Activated CD4-positive, alpha-beta T cell treated with anti-CD3 and anti-CD28 coated beads for 48 hours (primary cell): Measurements from ENCODE around the gene EPO.
"Not testable (repeated sequence)": the region's sequence is repeated elsewhere in the genome, so short reads cannot be mapped to it uniquely, and the experiment has no call there.

Experiments
- DNase-seq: peaks from one replicate; pipeline ENCODE4 v3.0.0-alpha.2; 2020

Gene EPO

DNA sequence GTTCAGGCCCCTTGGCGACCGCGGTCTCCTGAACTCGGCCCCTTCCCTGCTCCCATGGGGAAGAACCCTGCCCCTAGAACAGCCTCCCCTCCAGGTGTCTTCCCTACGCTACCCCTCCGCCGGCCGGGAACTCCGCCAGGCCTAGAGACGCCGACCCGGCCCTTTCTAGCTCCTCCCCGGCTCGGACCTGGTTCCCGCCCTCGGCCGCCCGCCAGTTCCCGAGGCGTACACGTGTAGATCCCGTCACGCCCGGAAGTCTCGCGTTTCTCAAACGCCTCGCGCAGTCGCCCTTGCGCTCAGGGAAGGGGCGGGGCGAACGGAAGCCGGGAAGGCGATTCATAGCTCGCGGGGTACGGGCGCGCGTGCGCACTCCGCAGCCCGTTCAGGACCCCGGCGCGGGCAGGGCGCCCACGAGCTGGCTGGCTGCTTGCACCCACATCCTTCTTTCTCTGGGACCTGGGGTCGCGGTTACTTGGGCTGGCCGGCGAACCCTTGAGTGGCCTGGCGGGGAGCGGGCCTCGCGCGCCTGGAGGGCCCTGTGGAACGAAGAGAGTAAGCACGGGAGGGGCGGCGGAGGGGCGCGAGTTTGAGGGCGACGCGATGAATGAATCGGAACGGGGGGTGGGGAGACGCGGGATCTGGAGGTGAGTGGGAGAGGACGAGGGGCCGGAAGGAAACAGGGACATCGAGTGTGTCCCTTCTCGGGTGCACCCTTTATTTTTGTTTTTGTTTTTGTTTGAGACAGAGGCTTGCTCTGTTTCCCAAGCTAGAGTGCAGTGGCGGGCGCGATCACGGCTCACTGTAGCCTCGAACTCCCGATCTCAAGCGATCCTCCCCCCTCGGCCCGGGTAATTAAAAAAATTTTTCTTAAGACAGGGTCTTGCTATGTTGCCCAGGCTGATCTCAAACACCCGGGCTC, 14.3 kb upstream of the EPO start, which contains the start of gene POP7:
Gene POP7, plus strand, starts transcription at position 369 of the 919 bp plus-strand sequence. CDS start 710 bp downstream, outside the sequence.
- DNase-seq = peak; percentile 100

DNA sequence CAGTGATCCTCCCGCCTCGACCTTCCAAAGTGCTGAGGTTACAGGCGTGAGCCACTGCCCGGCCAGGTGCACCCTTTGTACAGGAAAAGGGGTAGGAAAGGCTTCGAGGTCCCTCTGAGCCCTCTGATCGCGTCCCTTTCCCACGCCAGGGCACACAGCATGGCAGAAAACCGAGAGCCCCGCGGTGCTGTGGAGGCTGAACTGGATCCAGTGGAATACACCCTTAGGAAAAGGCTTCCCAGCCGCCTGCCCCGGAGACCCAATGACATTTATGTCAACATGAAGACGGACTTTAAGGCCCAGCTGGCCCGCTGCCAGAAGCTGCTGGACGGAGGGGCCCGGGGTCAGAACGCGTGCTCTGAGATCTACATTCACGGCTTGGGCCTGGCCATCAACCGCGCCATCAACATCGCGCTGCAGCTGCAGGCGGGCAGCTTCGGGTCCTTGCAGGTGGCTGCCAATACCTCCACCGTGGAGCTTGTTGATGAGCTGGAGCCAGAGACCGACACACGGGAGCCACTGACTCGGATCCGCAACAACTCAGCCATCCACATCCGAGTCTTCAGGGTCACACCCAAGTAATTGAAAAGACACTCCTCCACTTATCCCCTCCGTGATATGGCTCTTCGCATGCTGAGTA, 13.5 kb upstream of the EPO start:
- no peak for DNase-seq

DNA sequence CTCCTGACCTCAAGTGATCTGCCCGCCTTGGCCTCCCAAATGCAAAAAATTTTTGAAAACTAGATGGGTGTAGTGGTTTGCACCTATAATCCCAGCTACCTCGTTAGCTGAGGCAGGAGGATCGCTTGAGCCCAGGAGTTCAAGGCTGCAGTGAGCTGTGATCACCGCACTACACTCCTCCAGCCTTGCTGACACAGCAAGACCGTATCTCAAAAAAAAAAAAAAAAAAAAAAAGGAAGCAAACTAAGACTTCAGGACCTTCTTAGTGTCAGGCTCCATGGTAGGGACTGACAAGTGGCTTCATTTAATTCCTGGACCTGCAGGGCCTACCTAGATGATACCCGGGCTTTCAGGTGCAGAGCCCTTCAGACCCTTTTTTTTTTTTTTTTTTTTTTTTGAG, 11.9 kb upstream of the EPO start:
- no peak for DNase-seq

DNA sequence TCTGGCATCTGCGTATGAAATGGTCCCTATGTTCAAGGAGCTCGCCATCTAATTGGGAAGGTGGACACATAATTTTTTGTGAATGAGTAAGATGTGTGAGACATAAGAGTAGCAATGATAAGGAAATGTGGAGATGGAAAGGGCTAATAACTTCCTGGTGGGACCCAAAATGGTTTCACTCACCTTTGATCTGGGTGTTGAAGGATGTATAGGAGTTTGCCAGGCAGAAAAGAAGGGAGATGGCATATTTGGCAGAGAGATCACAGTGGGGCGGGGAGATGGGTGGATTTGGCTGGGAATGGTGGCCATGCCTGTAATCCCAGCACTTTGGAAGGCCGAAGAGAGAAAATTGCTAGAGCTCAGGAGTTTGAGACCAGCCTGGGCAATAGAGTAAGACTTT, 9.8 kb upstream of the EPO start:
- no peak for DNase-seq

DNA sequence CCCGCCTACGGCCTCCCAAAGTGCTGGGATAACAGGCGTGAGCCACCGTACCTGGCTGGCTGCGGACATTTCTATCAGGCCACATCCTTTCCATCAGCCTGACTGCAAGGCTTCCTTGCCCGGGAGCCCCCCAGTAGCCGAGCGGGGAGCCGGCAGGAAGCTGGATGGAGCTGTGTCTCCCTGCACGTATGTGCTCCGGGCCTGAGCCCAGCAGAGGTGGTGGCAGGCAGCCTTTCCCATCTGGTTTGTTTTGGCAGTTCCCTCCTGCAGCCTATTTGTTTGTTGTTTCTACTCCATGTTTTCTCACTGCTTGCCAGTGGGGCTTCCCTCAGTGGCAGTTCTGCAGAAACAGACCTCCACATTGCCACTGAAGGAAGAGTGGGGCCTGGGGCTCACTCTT, 8.9 kb upstream of the EPO start:
- DNase-seq = no peak

DNA sequence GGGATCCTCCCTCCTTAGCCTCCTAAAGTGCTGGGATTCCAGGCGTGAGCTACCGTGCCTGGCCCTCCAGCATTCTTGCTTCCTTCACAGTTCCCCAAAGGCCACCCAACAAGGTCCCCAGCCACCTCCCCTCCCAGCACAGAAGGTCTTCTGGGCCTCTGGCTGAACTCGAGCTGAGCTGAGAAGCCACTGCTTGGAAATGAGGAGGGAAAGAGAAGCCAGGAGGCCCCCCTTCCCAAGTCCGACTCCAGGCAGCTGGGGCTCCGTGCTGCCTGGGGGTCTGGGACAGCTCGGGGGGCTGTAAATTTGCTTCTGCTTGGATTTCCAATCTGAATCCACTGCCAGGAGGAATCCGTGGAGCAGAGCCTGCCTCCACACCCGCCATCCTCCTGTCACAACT, 5.5 kb upstream of the EPO start:
- no peak for DNase-seq

DNA sequence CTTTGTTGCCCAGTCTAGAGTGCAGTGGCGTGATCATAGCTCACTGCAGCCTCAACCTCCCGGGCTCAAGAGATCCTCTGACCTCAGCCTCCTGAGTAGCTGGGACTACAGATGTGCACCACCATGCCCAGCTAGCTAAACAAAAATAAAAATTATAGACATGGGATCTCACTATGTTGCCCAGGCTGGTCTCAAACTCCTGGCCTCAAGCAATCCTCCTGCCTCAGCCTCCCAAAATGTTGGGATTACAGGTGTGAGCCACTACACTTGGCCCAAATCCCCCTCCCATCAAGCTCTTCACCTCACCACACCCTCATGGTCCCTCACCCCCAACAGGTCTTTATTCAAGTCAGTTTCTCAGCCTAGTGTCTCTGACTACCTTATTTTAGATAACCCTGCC, 3.2 kb upstream of the EPO start:
- not testable (repeated sequence) for DNase-seq

DNA sequence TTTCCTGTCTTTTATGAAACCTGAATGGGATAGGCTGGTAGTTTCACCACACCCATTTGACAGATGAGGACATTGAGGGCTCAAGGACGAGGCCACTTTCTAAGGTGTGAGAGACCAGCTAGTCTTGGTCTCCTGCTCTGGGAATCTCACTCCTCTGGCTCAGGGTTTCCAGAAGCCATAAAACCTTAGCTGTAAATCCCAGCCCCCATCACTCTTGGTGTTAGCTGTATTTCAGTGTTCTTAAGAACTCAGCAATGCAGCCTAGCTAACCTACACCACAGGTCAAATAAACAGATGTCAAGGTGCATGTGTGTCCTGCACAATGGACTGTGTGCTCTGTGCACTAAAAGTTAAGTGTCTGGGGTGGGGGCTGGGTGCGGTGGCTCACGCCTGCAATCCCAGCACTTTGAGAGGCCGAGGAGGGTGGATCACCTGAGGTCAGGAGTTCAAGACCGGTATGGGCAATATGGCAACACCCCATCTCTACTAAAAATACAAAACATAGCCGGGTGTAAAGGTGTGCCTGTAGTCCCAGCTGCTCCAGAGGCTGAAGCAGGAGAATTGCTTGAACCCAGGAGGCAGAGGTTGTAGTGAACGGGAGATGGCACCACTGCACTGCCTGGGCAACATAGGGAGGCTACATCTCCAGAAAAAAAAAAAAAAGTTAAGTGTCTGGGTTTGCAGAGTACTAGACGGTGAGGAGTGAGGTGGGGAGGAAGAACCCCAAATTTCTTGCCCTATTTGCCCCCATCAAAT, 567 bp upstream of the EPO start:
- DNase-seq = no peak

DNA sequence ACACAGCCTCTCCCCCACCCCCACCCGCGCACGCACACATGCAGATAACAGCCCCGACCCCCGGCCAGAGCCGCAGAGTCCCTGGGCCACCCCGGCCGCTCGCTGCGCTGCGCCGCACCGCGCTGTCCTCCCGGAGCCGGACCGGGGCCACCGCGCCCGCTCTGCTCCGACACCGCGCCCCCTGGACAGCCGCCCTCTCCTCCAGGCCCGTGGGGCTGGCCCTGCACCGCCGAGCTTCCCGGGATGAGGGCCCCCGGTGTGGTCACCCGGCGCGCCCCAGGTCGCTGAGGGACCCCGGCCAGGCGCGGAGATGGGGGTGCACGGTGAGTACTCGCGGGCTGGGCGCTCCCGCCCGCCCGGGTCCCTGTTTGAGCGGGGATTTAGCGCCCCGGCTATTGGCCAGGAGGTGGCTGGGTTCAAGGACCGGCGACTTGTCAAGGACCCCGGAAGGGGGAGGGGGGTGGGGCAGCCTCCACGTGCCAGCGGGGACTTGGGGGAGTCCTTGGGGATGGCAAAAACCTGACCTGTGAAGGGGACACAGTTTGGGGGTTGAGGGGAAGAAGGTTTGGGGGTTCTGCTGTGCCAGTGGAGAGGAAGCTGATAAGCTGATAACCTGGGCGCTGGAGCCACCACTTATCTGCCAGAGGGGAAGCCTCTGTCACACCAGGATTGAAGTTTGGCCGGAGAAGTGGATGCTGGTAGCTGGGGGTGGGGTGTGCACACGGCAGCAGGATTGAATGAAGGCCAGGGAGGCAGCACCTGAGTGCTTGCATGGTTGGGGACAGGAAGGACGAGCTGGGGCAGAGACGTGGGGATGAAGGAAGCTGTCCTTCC, 620 bp downstream of the EPO start:
- no peak for DNase-seq

DNA sequence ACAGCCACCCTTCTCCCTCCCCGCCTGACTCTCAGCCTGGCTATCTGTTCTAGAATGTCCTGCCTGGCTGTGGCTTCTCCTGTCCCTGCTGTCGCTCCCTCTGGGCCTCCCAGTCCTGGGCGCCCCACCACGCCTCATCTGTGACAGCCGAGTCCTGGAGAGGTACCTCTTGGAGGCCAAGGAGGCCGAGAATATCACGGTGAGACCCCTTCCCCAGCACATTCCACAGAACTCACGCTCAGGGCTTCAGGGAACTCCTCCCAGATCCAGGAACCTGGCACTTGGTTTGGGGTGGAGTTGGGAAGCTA, 1.2 kb downstream of the EPO start:
- no peak for DNase-seq

DNA sequence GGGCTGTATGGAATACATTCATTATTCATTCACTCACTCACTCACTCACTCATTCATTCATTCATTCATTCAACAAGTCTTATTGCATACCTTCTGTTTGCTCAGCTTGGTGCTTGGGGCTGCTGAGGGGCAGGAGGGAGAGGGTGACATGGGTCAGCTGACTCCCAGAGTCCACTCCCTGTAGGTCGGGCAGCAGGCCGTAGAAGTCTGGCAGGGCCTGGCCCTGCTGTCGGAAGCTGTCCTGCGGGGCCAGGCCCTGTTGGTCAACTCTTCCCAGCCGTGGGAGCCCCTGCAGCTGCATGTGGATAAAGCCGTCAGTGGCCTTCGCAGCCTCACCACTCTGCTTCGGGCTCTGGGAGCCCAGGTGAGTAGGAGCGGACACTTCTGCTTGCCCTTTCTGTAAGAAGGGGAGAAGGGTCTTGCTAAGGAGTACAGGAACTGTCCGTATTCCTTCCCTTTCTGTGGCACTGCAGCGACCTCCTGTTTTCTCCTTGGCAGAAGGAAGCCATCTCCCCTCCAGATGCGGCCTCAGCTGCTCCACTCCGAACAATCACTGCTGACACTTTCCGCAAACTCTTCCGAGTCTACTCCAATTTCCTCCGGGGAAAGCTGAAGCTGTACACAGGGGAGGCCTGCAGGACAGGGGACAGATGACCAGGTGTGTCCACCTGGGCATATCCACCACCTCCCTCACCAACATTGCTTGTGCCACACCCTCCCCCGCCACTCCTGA, 2.4 kb downstream of the EPO start:
- DNase-seq = no peak

DNA sequence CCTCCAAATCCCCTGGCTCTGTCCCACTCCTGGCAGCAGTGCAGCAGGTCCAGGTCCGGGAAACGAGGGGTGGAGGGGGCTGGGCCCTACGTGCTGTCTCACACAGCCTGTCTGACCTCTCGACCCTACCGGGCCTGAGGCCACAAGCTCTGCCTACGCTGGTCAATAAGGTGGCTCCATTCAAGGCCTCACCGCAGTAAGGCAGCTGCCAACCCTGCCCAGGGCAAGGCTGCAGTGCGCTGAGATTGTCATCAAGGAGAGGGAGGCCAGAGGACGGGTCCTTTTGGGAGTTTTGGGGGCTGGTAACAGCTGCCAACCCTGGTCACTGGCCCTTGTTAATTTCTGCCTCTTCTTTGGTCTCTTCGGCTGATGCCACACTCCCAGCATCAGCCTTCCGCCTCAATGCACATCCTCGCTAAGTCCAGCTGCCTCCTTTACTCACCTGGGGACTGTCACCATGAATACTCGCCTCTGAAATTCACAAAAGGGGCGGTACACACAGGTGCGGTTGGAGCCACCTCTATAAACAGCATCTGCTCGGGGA, 3.5 kb downstream of the EPO start:
- no peak for DNase-seq

DNA sequence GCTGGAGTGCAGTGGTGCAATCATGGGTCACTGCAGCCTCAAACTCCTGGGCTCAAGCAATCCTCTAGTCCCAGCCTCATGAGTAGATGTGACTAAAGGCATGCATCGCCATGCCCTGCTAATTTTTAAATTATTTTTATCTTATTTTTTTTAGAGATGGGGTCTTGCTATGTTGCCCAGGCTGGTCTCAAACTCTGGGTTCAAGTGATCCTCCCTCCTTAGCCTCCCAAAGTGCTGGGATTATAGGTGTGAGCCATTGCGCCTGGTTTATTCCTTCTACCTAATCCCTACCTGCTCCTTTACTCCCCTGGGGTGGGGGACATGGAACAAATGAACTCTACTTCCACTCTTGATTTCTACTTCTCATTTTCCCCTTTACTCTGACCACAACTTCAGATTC, 4.1 kb downstream of the EPO start:
- DNase-seq = not testable (repeated sequence)

DNA sequence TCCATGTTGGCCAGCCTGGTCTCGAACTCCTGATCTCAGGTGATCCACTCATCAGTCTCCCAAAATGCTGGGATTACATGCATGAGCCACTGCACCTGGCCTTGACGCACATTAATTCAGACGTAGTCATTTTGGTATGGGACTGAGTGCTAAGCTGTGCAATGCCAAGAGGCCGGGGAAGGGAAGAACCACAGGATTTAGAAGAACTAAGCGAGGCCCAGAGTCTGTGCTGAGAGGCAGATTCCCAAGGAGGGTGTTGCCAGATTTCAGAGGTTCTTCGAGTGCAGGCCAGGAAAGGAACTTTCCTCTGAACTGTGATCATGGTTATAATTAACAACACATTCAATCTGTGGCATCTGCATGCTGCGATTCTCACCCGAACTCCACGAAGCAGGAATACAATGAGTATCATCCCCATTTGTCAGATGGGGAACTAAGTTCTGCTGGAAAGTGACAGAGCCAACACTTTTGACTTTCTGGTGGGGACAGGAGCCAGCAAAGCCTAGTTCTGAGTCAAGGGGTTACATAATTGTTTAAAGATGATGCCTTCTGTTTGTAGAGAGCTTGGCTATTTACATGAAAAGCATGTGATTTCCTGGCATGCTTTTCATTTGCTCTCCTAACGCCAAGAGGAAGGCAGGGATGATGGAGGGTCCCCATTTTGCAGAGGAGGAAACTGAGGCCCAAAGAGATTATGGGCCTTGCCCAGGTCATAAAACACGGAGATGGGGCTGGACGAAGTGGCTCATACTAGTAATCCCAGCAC, 6.9 kb downstream of the EPO start:
- no peak for DNase-seq

DNA sequence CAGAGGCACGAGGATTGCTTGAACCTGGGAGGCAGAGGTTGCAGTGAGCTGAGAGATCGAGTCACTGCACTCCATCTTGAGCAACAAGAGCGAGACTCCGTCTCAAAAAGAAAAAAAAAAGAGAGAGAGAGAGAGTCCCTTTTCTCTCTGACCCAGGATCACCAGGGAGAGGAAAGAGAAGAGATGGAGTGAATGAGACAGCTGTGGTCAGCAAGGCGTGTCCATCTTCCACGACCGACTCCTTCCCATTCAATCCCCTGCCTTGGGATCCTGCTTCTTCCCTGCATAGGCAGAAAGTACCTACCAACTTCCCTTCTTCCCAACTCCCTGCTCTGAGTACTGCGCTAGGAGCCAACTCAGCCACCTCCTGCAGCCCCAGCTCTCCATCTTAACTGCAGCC, 7.9 kb downstream of the EPO start:
- DNase-seq = no peak

DNA sequence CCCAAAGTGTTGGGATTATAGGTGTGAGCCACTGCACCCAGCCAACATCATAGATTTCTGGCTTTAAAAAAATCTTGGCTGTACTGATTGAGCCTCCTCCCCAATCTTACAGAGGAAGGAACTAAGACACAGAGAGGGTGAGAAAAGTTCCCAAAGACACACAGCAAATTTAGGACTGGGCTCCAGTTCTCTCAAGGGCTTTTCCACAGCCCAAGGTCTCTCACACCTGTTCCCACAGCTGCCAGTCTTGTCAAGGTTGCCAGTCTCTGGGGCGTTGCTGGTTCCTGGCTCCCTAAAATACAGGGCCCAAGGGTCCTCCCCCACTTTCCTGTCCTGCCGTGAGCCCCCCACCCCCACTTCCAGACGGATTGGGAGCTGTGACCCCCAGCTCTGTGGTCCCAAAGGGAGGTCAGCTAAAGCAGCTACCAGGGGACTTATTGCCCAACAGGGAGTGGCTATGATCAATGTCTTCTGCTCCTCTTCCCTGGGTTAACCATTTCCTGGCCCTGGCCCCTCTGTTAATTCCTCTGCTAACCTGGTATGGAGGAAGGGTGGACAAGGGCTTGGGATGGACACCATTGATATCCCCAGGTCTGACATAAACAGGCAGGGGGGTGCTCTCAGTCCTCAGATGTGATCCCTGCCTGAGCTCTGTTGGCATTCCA, 10.0 kb downstream of the EPO start:
- no peak for DNase-seq

DNA sequence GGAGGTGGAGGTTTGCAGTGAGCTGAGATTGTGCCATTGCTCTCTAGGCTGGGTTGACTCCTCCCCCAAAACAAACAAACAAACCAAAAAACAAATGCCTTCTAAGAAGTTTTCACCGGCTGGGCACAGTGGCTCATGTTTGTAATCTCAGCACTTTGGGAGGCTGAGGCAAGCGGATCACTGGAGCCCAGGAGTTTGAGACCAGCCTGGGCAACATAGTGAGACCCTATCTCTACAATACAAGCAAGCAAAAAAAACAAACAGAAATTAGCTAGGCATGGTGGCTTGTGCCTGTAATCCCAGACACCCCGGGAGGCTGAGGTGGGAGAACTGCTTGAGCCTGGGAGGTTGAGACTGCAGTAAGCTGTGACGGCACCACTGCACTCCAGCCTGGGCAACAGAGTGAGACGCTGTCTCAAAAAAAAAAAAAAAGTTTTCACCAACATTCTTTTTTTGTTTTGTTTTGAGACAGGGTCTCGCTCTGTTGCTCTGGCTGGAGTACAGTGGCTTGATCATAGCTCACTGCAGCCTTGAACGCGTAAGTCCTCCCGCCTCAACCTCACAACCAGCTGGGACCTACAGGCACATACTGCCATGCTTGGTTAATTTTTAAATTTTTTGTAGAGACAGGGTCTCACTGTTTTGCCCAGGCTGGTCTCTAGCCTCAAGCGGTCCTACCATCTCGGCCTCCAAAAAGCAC, 11.8 kb downstream of the EPO start:
- DNase-seq = no peak

DNA sequence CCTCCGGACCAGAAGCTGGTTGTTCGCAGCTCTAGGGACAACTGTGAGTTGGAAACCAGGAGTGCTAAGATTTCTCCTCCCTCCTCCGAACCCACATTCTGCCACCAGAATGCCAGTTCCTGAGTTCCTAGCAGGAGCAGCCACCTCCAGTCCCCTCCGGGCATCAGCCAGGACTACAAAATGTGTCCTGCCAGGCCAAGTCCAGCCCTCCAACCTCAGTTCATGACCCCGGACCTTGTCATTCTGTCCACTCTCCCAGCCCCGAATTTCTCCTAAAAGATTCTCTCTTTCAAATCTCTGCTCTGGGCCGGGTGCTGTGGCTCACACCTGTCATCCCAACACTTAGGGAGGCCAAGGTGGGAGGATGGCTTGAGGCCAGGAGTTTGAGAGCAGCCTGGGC, 15.5 kb downstream of the EPO start:
- DNase-seq = no peak

DNA sequence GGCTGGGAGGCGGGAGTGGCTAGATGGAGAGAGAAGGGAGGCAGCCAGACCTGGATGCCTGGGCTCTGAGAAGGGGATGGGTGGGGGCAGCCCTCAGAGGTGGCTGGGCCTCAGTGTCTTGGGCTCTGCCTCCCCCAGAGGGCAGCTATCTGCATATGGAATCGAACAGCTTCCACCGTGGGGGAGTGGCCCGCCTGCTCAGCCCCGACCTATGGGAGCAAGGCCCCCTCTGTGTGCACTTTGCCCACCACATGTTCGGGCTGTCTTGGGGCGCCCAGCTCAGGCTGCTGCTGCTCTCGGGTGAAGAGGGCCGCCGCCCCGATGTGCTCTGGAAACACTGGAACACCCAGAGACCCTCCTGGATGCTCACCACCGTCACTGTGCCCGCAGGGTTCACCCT, 16.4 kb downstream of the EPO start:
- no peak for DNase-seq

DNA sequence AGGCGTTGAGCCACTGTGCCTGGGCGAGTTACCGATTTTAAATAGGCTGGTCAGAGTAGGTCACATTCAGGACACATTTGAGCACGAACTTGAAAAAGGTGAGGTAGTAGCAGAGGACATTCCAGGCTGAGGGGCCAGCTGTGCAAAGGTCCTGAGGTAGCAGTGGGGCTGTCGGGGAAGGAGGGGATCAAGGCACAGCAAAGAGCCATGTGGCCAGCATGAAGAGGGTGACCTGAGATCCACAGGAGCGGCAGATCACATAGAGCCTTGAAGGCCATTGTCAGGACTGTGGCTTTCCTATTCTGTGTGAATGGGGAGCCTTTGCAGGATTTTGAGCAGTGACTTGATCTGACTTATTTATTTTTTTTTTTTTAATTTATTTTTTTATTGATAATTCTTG, 19.7 kb downstream of the EPO start:
- DNase-seq = no peak
